Brain microvascular endothelial cell (primary cell): ENCODE measurements around the gene BDKRB2.
A peak's percentile ranks its signal among the peaks of the same experiment; 100 is the strongest.

ENCODE experiments used
- DNase-seq: peaks from one replicate; pipeline ENCODE4 v3.0.0-alpha.2; 2020
- H3K27ac ChIP-seq: fragments of 250-450 bp; sonication (Bioruptor Pico); 2 replicates; pipeline ENCODE4 v1.5.1; 2020; ENCODE audit warnings: mild to moderate bottlenecking, moderate library complexity
- H3K27me3 ChIP-seq: fragments of 250-450 bp; sonication (Bioruptor Pico); replicated peaks from 2 replicates; pipeline ENCODE4 v1.5.1; 2020; ENCODE audit warnings: mild to moderate bottlenecking
- H3K36me3 ChIP-seq: fragments of 250-450 bp; sonication (Bioruptor Pico); replicated peaks from 2 replicates; pipeline ENCODE4 v1.5.1; 2020; ENCODE audit warnings: mild to moderate bottlenecking
- H3K4me3 ChIP-seq: 2 replicates; pipeline ENCODE4 v1.5.1; 2011; ENCODE audit warnings: low read depth, mild to moderate bottlenecking, control low read depth, low read length, moderate library complexity
- in situ Hi-C: cut with HindIII; loops from 2 replicates; pipeline ENCODE4 v1.10.0; 2017; ENCODE audit warnings: low sequenced_read_pairs, low pct_ligation_motif_present
- TF ChIP-seq, protein P1 (sequence below): IDR thresholded peaks from 2 replicates; pipeline ENCODE4 v1.5.1; 2011; ENCODE audit warnings: low read depth, mild to moderate bottlenecking, moderate library complexity, low read length, control low read depth, inconsistent platforms; ENCODE audit errors: missing control alignments

Gene BDKRB2

DNA sequence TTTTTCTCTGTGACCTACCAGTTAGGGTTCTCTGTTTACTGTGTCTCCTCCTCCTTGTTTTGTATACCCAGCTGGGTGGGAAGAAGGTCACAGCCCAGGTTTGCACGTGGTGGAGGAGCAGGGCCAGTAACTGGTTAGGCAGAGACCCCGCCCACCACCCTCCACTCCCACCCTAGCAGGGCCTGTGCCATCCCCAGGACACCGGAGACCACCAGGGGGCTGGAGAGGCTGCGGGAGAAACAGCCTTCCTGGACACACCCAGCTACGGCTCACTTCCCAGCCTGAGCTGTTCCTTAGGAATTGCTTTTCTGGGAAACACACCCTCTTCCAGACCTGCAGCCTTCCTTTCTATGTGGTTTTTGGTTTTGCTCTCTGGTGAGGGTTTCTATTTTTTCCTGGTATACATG lies 21.1 kb downstream of the BDKRB2 start:
- Histone ChIP-seq H3K27ac (no peak overlapping the region), H3K36me3 (no peaks in the 10 kb centered on the region), H3K4me3 (no peak overlapping the region), H3K27me3 (no peaks in the 10 kb centered on the region)
- TF ChIP-seq, protein P1, sequence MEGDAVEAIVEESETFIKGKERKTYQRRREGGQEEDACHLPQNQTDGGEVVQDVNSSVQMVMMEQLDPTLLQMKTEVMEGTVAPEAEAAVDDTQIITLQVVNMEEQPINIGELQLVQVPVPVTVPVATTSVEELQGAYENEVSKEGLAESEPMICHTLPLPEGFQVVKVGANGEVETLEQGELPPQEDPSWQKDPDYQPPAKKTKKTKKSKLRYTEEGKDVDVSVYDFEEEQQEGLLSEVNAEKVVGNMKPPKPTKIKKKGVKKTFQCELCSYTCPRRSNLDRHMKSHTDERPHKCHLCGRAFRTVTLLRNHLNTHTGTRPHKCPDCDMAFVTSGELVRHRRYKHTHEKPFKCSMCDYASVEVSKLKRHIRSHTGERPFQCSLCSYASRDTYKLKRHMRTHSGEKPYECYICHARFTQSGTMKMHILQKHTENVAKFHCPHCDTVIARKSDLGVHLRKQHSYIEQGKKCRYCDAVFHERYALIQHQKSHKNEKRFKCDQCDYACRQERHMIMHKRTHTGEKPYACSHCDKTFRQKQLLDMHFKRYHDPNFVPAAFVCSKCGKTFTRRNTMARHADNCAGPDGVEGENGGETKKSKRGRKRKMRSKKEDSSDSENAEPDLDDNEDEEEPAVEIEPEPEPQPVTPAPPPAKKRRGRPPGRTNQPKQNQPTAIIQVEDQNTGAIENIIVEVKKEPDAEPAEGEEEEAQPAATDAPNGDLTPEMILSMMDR: peak; percentile 7
- DNase-seq: no peak
- in situ Hi-C loops: no loop called here

- H3K27me3 ChIP-seq: no peaks in the 10 kb centered on the region
- H3K4me3 ChIP-seq: no peak overlapping the region
- no peak for DNase-seq
- TF ChIP-seq, protein P1: no peak
- in situ Hi-C loops: no loop called here
- H3K27ac ChIP-seq: no peak overlapping the region
- no peaks in the 10 kb centered on the region for H3K36me3 ChIP-seq
Measured at GRCh38 chr14:96227428-96227827, 22.8 kb downstream of the BDKRB2 start.

- Histone ChIP-seq H3K36me3 (no peaks in the 10 kb centered on the region), H3K27me3 (no peaks in the 10 kb centered on the region), H3K27ac (no peak overlapping the region), H3K4me3 (no peak overlapping the region)
- in situ Hi-C loops: no loop called here
- no peak for DNase-seq
- TF ChIP-seq, protein P1: no peak
Measured at GRCh38 chr14:96229315-96229714, 24.7 kb downstream of the BDKRB2 start.

GRCh38 chr14:96231056-96231455 lies 26.4 kb downstream of the BDKRB2 start:
- Histone ChIP-seq H3K27me3 (no peaks in the 10 kb centered on the region), H3K27ac (no peak overlapping the region), H3K36me3 (no peaks in the 10 kb centered on the region), H3K4me3 (no peak overlapping the region)
- DNase-seq: no peak
- in situ Hi-C loops: no loop called here
- TF ChIP-seq, protein P1: no peak

- Histone ChIP-seq H3K27ac (no peak overlapping the region), H3K36me3 (no peaks in the 10 kb centered on the region), H3K27me3 (no peaks in the 10 kb centered on the region), H3K4me3 (no peak overlapping the region)
- TF ChIP-seq, protein P1: no peak
- in situ Hi-C loops: no loop called here
- DNase-seq: no peak
Measured at GRCh38 chr14:96231526-96232130, 27.0 kb downstream of the BDKRB2 start.

- H3K27me3 ChIP-seq: no peaks in the 10 kb centered on the region
- H3K4me3 ChIP-seq: no peak overlapping the region
- H3K36me3 ChIP-seq: no peaks in the 10 kb centered on the region
- no peak for DNase-seq
- no peak overlapping the region for H3K27ac ChIP-seq
- in situ Hi-C loops: no loop called here
- TF ChIP-seq, protein P1: no peak
Measured at GRCh38 chr14:96232506-96232905, 27.9 kb downstream of the BDKRB2 start.
